ENCODE results near the gene LRP10.
"Not testable (repeated sequence)": the region's sequence is repeated elsewhere in the genome, so short reads cannot be mapped to it uniquely, and the experiment has no call there.

The LRP10 gene, protein sequence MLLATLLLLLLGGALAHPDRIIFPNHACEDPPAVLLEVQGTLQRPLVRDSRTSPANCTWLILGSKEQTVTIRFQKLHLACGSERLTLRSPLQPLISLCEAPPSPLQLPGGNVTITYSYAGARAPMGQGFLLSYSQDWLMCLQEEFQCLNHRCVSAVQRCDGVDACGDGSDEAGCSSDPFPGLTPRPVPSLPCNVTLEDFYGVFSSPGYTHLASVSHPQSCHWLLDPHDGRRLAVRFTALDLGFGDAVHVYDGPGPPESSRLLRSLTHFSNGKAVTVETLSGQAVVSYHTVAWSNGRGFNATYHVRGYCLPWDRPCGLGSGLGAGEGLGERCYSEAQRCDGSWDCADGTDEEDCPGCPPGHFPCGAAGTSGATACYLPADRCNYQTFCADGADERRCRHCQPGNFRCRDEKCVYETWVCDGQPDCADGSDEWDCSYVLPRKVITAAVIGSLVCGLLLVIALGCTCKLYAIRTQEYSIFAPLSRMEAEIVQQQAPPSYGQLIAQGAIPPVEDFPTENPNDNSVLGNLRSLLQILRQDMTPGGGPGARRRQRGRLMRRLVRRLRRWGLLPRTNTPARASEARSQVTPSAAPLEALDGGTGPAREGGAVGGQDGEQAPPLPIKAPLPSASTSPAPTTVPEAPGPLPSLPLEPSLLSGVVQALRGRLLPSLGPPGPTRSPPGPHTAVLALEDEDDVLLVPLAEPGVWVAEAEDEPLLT

DNA sequence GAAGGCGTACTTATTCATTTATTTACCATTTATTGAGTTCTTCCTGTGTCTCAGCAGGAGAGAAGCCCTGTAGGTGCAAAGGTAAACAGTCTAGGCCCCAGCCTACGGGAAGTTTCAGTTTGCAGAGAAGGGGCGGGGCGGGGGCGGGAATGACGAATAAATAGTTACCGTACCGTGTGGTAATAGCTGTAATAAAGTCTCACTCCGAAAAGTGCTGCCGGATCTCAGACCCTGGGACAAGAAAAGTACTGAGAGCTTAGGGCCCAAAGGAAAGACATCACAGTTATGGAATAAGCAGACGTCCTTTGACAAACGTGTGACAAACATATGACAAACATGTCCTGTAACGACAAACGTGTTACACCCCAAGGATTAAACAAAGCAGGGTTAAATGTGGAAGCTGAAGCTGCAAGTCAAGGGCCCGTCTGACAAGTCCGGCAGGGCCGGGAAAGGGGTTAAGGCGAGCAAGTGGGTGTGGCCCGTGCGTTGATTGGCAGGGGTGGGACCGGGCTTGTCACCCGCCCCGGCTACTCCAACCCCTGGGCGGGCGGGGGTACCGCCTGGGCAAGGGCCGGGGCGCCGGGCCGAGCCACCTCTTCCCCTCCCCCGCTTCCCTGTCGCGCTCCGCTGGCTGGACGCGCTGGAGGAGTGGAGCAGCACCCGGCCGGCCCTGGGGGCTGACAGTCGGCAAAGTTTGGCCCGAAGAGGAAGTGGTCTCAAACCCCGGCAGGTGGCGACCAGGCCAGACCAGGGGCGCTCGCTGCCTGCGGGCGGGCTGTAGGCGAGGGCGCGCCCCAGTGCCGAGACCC lies at the start of gene LRP10:
Gene LRP10 (plus strand): TSS at position 517 of the 809 bp plus-strand sequence. CDS start 564 bp downstream, outside the sequence.
- DNase-seq: peak; percentile 84

DNA sequence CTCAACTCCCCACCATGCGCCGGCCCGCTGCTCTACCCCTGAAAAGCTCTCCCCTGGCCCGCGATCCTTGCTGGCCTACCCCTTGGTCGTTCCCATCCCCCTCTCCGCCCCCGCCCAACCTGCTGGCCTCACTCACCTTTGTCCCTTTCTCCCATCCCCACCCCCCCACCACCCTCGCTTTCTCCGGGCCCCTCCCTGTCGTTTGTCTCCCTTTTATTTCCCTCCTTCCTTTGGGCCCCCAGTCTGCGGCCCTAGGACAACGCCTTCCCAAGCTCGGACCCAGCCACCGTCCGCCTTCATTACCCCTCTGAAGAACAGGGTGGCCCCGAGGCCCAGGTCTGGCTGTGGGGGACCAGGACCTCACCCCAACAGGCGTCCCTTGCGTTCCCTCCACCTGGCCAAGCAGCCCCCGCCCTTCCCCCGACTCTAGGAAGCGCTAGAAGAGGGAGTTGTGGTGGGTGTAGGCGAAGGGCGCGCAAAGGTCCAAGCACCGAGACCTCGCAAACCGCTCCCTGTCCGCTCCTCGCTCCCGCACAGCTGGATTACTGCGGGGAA lies 49.4 kb upstream of the LRP10 start:
- DNase-seq: no peak

DNA sequence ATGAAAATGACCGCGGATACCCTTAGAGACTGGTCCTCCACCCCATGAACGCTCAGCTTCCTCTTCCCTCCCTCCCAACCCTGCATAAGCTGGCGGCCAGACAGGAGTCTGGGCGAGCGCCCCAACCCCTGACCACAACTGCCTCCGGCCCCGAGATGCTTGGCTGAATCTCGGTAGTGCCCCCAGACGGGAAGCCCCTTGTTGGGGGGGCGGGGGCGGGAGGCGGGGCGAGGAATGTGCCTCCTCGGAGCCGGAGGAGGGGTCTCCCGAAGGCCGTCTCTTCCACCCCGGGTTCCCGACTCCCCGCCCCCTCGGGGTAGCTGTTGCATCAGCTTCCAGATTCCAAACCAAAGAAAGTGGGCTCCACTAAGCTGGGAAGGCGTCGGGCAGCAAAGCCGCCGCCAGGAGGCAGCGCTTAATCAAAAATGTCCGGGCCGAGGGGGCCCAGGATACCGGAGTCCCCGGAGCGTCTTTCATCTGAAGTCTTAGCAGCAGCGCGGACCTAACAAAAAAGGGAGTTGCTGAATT lies 48.9 kb upstream of the LRP10 start:
- DNase-seq: peak; percentile 72

DNA sequence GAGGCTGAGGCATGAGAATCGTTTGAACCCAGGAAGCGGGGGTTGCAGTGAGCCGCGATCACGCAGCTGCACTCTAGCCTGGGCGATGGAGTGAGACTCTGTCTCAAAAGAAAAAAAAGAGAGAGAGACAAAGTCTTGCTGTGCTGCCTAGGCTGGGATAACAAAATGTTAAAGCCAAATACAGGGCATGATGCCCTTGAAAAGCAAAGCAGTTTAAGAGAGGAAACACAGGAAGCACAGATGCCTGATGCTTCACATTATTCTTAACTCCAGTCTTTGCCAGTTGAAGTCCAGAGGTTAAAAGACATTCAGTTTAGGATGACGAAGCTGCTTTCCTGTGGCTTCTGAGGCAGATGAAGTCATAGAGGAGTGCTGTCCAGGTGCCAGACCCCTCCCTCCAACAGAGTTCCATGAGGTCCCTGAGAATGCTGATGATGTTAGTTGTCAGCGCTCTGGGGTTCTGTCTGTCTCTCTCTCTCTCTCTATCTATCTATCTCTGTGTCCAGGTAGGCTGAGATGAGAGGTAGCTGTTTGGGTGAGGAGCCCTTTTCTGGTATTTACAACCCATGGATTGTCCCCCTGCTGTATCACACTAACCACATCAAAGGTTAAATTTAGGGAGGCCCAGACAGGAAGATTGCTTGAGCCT lies 46.7 kb upstream of the LRP10 start:
- DNase-seq: no peak

DNA sequence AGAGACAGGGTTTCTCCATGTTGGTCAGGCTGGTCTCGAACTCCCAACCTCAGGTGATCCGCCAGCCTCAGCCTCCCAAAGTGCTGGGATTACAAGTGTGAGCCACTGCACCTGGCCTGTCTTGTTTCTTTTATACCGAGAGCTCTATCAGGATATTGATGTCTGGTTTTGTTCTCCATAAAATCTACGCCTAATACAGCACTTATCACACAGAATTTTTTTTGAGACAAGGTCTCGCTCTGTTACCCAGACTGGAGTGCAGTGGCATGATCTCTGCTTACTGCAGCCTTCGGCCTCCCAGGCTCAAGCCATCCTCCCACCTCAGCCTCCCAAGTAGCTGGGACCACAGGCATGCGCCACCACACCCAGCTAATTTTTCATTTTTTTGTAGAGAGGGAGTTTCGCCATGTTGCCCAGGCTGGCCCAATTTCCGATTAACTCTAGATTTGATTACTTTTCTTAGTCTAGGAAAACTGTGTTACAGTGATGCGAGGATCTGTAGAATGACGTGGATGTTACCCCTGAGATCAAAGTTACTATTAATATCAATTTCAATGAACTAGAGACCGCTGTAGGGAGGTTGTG lies 42.4 kb upstream of the LRP10 start:
- DNase-seq: not testable (repeated sequence)

DNA sequence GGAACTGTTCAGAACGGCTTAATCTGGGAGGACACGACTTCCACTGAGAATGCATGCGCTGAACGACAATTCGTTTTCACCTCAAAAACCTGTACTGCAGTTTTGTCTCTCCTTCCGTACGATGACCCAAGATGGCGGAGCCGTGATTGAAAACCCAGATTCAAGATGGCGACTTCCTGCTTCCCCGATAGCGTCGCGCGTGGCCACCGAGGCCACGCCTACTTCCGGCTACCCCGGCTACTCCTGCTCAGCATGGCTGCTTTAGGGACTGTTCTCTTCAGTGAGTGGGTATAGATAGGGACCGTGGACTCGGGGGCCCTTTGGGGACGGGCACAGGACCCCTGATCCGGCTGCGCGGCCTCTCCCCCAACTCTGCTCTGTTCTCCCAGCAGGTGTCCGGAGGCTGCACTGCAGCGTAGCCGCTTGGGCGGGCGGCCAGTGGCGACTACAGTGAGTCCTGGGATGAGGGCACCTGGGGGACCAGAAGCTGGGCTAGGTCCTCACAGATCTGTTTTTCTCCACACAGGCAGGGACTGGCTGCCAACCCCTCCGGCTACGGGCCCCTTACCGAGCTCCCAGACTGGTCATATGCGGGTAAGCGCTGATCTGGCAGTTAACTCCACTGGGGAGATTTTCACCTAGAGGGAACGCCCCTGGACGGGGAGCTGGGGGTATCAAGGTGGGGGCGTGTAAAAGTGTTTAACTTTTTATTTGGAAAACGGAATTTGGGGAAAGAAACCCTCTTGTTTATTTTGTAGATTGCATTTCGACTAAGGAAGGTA lies 41.7 kb upstream of the LRP10 start, which contains the start of gene MRPL52:
Gene MRPL52 (plus strand): TSS at position 227 of the 782 bp plus-strand sequence. CDS start 26 bp downstream, at position 253.
- peak; percentile 89 for DNase-seq

DNA sequence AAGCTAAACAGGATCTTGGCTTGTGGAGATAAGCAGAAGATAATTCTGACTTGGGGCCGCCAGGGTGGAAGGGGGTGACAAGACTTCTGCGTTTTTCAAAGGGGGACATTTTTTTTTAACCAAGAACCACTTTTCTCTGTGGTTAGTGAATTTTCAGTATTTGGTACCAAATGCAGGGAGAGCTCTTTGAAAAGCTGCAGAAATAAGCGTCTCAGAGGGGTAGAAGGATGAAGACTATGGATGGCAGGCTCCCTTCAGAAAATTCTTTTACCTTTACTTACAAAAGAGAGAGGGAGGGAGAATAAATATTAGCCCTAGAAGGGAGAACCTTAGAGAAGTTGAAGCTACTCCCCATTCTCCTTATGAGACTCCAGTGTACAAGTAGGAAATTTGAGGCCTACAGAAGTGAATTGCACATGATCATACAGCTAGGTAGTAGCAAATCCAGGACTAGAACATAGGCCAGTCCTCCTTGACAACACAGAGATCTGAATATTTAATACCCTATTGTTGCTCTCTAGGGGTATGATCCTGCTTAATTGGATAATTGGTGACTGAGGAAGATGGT lies 41.0 kb upstream of the LRP10 start:
- DNase-seq: no peak

DNA sequence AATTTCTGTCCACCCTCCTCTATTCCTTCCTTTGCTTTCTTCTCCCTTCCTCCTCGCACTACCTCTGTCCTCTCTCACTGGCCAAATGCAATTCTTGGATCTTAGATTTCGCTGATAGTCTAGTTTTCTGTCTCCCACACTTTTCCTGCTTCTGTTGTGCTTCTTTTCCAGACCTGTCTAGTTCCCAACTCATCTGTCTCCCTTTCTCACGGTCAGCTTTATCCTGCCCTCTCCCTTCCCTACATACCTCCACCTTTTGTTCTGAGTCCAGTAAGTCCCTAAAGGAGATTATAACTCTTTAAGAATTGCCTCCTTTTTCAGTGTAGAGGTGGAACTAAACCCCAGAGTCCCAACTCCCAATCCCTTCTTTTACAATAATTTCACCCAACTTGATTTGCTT lies 36.0 kb upstream of the LRP10 start:
- DNase-seq: no peak

DNA sequence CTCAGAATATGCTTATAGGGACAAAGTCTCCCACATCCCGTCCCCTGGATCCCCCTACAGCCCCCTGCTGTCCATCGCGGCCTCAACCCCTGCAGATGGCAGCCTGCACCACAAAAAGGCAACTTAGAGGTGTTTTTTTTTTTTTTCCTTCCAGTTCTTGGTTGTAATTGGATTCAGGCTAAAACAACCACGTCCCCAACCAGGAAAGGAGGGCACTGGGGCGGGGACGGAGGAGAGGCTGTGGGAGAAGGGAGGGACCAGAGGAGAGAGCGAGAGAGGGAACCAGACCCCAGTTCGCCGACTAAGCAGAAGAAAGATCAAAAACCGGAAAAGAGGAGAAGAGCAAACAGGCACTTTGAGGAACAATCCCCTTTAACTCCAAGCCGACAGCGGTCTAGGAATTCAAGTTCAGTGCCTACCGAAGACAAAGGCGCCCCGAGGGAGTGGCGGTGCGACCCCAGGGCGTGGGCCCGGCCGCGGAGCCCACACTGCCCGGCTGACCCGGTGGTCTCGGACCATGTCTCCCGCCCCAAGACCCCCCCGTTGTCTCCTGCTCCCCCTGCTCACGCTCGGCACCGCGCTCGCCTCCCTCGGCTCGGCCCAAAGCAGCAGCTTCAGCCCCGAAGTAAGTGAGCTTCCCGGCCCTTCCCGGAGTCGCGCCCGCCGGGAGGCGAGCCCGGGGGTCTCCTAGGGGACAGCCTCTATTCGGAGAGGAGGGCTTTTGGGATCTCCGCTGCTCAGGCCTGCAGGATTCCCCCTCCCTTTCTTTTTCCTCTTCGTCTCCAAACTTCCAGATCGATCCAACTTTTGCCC lies 35.0 kb upstream of the LRP10 start, which contains the start of gene MMP14:
Gene MMP14 (plus strand): TSS at position 285 of the 813 bp plus-strand sequence. CDS start 233 bp downstream, at position 518.
- no peak for DNase-seq

DNA sequence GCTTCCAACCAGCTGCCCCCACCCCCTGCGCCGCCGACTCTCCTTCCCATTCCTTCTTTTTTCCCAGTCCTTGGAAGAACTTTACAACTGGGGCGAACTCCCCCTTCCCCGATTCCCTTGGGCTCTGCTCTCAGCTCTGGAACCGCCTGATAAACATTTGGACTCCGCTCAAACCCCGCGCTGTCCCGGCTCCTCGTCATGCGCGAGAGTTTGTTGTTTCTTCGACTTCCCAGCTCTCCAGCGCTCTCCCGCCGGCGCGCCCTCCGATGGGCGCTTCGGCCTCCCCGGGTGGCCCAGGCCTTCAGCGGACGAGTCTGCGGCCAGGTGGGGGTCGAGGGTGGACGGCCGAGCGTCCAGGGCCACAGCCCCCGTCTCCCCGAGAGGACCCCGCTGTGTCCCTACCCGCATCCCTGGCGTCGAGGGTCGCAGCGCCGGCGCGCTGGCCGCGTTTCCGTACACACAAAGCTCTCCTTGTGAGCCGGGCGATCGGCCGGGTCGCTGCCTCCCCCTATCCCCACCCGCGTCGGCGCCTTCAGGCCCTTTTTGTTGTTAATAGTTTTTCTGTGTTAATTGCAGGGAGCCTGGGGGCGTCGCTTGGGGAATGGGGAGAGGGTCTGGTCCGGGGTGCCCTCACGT lies 34.3 kb upstream of the LRP10 start:
- DNase-seq: no peak

DNA sequence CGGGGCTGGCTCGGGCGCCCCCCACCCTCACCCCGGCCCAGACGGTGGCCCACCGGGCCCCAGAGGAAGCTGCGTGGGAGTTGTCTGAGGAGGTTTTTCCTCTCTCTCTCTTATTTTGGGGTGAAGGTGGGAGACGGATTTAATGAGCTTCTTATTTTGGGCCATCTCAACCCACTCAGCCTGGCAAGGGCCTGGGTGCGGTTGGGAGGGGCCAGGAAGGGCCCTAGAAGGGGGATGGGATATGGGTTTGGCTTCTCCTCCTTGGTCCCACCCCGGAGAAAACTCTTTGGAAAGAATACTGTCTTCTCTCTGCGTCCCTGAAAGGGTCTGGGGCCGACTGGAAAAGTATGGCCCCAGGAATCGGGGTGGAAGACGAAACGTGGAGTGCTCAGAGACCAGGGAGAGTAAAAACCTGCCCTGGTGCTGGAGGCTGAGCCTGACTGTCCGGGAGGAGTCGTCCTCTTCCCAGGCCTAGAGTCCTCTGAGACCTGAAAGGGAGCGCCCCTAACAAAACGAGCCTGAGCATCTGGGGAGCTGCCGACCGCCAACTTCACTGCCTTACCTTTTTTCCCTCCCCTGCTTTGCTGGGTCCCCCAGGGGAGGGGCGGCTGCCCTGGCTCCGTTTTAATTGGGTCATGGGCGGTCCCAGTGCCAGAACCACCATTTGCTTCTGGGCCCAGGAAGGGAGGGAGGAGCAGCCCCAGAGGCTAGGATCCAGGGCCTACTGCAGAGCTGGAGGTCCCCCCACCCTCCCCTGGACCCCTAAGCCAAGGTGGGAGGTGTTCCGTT lies 33.6 kb upstream of the LRP10 start:
- DNase-seq: no peak

DNA sequence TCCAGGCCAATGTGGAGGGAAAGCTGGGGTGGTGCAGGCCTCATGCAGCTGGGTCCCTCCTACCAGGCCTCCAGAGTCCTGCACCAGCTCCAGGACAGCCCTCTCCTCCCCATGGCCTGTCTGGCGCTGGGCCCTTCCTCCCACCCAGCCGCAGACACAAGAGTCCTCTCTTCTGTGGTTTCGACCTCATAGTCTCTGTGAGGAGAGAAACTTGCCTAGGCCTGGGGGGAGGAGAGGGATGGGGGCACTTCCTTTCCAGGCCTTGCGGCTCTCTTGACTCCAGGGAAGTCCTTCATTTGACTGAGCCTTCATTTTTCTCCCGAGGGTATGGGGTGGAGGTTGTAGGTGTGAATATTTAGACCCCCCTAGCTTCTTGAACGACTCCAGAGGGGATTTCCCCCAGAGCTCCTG lies 32.9 kb upstream of the LRP10 start:
- DNase-seq: no peak

DNA sequence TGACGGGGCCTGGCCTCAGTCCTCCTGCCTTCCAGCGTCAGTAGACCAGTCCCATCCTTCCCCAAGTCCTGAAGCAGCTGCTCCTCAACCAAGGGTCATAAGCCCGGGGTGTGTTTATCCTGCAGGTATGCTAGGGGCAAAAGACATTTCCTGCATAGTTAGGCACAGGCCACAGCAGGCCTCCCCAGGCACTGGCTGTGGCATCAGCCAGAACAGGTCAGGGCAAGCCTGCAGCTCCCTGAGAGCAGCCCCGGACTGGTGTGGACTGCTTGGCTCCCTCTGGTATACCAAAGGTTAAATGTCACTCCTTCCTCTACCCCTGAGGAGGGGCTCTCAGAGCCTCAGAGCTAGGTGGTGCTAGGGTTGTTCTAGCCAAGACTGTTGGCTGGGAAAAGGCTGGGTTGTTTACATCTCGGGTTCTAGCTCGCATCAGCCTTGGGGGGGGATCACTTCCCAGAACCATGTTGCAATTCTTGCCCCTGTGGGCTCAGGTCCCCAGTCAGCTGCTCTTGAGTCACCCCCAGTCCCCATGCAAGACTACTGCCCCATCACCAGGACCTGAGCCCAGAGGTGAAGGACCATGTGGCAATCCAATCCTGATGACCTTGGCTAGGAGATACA lies 32.3 kb upstream of the LRP10 start:
- DNase-seq: no peak

DNA sequence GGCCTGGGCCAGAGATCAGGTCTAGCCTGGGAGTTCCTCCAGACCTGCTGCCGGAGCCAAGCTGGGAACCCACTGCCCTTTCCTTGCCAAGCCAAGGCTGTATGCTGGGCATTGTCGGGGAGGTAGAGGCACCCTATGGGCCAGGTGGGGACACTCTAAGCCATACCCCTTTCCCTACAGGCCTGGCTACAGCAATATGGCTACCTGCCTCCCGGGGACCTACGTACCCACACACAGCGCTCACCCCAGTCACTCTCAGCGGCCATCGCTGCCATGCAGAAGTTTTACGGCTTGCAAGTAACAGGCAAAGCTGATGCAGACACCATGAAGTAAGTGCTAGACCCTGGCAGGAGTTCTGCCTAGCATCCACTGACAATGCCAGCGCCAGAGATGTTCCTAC lies 30.2 kb upstream of the LRP10 start:
- DNase-seq: no peak

DNA sequence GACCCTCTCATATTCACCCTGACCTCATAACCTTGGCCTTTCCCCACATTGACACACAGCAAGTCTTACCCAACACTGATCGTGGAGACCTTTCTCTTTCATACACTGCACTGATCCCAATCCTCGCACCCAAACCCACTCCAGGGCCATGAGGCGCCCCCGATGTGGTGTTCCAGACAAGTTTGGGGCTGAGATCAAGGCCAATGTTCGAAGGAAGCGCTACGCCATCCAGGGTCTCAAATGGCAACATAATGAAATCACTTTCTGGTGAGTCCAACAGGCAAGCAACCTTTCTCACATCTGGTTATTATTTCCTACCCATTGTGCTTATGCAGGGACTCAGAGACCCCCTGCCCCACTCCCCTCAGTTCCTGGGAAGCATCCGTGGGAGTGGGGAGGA lies 29.8 kb upstream of the LRP10 start:
- no peak for DNase-seq

DNA sequence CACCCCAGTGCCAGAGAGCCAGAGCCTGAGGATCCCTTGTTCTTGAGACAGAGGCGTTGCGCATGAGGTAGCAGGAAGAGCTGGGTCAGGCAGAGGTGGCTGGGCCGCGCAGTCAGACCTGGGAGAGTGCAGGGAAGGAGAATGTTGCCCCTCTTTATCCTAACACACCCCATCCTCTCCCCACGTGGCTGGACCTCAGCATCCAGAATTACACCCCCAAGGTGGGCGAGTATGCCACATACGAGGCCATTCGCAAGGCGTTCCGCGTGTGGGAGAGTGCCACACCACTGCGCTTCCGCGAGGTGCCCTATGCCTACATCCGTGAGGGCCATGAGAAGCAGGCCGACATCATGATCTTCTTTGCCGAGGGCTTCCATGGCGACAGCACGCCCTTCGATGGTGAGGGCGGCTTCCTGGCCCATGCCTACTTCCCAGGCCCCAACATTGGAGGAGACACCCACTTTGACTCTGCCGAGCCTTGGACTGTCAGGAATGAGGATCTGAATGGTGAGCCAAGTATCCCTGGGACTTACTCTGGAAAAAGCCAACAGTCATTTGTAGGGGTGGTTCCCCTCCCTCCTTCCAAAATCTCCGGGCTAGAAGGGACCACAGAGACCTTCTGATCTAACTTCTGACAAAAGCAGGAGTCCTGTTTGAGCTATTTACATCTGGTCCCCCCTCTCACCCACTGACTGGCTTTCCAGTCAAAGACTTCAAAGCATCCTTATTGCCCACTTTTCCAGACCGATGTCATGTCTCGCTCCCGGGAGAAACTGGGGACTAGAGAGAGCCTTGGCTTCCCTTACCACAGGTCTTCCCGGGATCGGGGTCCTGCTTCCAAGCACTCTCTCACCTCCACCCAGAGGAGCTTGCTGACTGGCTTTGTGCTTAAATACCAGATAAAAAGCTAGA lies 29.1 kb upstream of the LRP10 start:
- no peak for DNase-seq
